ENCODE measurements around the gene UBAC2. TPM values are rescaled to one million over a fixed set of nuclear protein-coding genes. Genes with fewer than 3 reads are reported as not detected.

UBAC2 gene
- total and polyA plus RNA-seq, 2 donors (not counting 1 experiment from before 2014, with no cell fraction given), result 32.4 to 87.4 TPM

DNA sequence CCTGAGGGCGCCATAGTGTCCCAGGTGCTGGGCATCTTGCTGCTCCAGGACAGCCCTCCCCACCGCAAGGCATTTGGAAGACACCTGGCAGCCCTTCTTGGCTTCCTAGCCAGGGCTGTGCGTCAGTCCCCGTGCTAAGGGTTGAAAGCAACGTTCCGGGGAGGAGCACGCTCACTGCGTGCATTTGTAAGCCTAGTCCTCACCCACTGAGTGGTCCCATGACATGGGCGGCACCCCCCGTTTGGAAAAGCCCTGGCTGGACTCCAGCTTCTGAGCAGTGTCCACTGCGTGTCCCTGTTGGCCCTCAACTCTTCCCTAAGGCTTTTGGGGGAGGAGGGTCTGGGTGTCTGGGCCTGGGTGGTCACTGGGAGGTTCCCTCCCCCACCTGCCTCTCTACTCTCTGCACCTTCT lies 182.9 kb downstream of the UBAC2 start:
- H3K27me3 ChIP-seq (ENCODE audit: control insufficient read depth, insufficient read depth, low read length), result no peaks in the 10 kb centered on the region
- no peaks in the 10 kb centered on the region for H3K36me3 ChIP-seq (ENCODE audit: control insufficient read depth, insufficient read depth, low read length)
- no peak overlapping the region for H3K9ac ChIP-seq (ENCODE audit: insufficient read depth, low read length)
- H2AFZ ChIP-seq (ENCODE audit: low read length), result no peak overlapping the region
- no peak overlapping the region for H3K4me3 ChIP-seq (replicated peaks in 1 of 4; ENCODE audit: control extremely low read depth in 1 of 4, insufficient read depth in 1 of 4, low read depth in 3 of 4, low read length in 4 of 4)
- H3K4me2 ChIP-seq (ENCODE audit: extremely low read depth, insufficient read depth, low read length), result no peak overlapping the region
- H3K4me1 ChIP-seq (ENCODE audit: control insufficient read depth, extremely low read depth, insufficient read depth, low read length), result no peaks in the 10 kb centered on the region
- H3K27ac ChIP-seq (ENCODE audit: insufficient read depth, low read length), result no peak overlapping the region
- no peaks in the 10 kb centered on the region for H3K79me2 ChIP-seq (ENCODE audit: control insufficient read depth, insufficient read depth, low read length)
- no peaks in the 10 kb centered on the region for H4K20me1 ChIP-seq (ENCODE audit: control insufficient read depth, extremely low read depth, insufficient read depth, low read length)
- no peak for DNase-seq (ENCODE audit: low read depth in 2 of 2)
- TF ChIP-seq CTCF (conservative IDR thresholded peaks at IDR 0.05 in 1 of 2, IDR thresholded peaks at IDR 0.05 in 1 of 2; ENCODE audit: low read depth in 1 of 2, low read length in 2 of 2), result no peak
- TF ChIP-seq EZH2 (IDR thresholded peaks at IDR 0.05; ENCODE audit: low read length, missing control alignments), result no peak
- H3K9me3 ChIP-seq (ENCODE audit: control insufficient read depth, insufficient read depth, low read depth, low read length), result no peaks in the 10 kb centered on the region

DNA sequence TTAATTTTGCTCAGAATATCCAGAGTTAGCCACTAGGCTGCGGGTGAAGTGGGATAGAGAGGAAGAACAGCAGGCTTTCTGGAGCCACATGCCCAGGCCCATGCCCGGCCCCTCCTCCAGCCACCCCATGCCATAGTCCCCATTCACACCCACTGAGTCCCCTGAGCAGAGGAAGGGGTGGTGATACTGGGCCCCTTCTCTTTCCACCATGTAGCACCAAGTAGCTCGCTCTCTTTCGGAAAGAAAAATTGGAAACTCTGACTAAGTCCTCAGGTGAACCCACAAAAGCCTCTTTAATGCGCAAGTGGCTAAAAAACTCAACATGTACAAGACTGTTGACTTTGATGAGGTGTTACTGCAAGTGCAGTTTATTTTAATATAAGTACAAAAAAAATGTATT lies 183.3 kb downstream of the UBAC2 start:
- Histone ChIP-seq H3K36me3 (ENCODE audit: control insufficient read depth, insufficient read depth, low read length) (no peaks in the 10 kb centered on the region), H3K79me2 (ENCODE audit: control insufficient read depth, insufficient read depth, low read length) (no peaks in the 10 kb centered on the region), H3K4me2 (ENCODE audit: extremely low read depth, insufficient read depth, low read length) (no peak overlapping the region), H3K27ac (ENCODE audit: insufficient read depth, low read length) (no peak overlapping the region), H3K9ac (ENCODE audit: insufficient read depth, low read length) (no peak overlapping the region), H2AFZ (ENCODE audit: low read length) (no peak overlapping the region), H3K4me1 (ENCODE audit: control insufficient read depth, extremely low read depth, insufficient read depth, low read length) (no peaks in the 10 kb centered on the region), H3K27me3 (ENCODE audit: control insufficient read depth, insufficient read depth, low read length) (no peaks in the 10 kb centered on the region), H3K9me3 (ENCODE audit: control insufficient read depth, insufficient read depth, low read depth, low read length) (no peaks in the 10 kb centered on the region), H4K20me1 (ENCODE audit: control insufficient read depth, extremely low read depth, insufficient read depth, low read length) (no peaks in the 10 kb centered on the region), H3K4me3 (replicated peaks in 1 of 4; ENCODE audit: control extremely low read depth in 1 of 4, insufficient read depth in 1 of 4, low read depth in 3 of 4, low read length in 4 of 4) (no peak overlapping the region)
- TF ChIP-seq CTCF (conservative IDR thresholded peaks at IDR 0.05 in 1 of 2, IDR thresholded peaks at IDR 0.05 in 1 of 2; ENCODE audit: low read depth in 1 of 2, low read length in 2 of 2) (no peak), EZH2 (IDR thresholded peaks at IDR 0.05; ENCODE audit: low read length, missing control alignments) (no peak)
- DNase-seq (ENCODE audit: low read depth in 2 of 2), result no peak

- Histone ChIP-seq H3K79me2 (ENCODE audit: control insufficient read depth, insufficient read depth, low read length) (no peaks in the 10 kb centered on the region), H3K4me1 (ENCODE audit: control insufficient read depth, extremely low read depth, insufficient read depth, low read length) (no peaks in the 10 kb centered on the region), H3K27me3 (ENCODE audit: control insufficient read depth, insufficient read depth, low read length) (no peaks in the 10 kb centered on the region), H4K20me1 (ENCODE audit: control insufficient read depth, extremely low read depth, insufficient read depth, low read length) (no peaks in the 10 kb centered on the region), H3K36me3 (ENCODE audit: control insufficient read depth, insufficient read depth, low read length) (no peaks in the 10 kb centered on the region), H3K4me3 (replicated peaks in 1 of 4; ENCODE audit: control extremely low read depth in 1 of 4, insufficient read depth in 1 of 4, low read depth in 3 of 4, low read length in 4 of 4) (no peak overlapping the region), H3K27ac (ENCODE audit: insufficient read depth, low read length) (no peak overlapping the region), H3K9ac (ENCODE audit: insufficient read depth, low read length) (no peak overlapping the region), H2AFZ (ENCODE audit: low read length) (no peak overlapping the region), H3K4me2 (ENCODE audit: extremely low read depth, insufficient read depth, low read length) (no peak overlapping the region), H3K9me3 (ENCODE audit: control insufficient read depth, insufficient read depth, low read depth, low read length) (no peaks in the 10 kb centered on the region)
- TF ChIP-seq CTCF (conservative IDR thresholded peaks at IDR 0.05 in 1 of 2, IDR thresholded peaks at IDR 0.05 in 1 of 2; ENCODE audit: low read depth in 1 of 2, low read length in 2 of 2), result no peak
- TF ChIP-seq EZH2 (IDR thresholded peaks at IDR 0.05; ENCODE audit: low read length, missing control alignments), result no peak
- DNase-seq (ENCODE audit: low read depth in 2 of 2), result no peak
These were observed 183.8 kb downstream of the UBAC2 start for GRCh38 chr13:99384468-99384867.

All from fibroblast of lung (primary cell).